Mammary epithelial cell (primary cell): ENCODE measurements around the gene MACROH2A1.

Experiments
- EZH2 ChIP-seq: IDR thresholded peaks from 2 replicates; pipeline ENCODE4 v1.6.1; 2012; ENCODE audit warnings: low read length, inconsistent platforms, borderline replicate concordance
- TF ChIP-seq, protein P1 (sequence below), 2 donors: IDR thresholded peaks in 1 of 2; conservative IDR thresholded peaks in 1 of 2; 2 replicates each; pipeline ENCODE4 v1.5.1; 2011 to 2012; ENCODE audit warnings: inconsistent platforms in 2 of 2, low read length in 2 of 2, mild to moderate bottlenecking in 2 of 2, control low read depth in 1 of 2, low read depth in 1 of 2; ENCODE audit not compliant: insufficient read depth in 1 of 2; ENCODE audit errors: extremely low read depth in 1 of 2

DNA sequence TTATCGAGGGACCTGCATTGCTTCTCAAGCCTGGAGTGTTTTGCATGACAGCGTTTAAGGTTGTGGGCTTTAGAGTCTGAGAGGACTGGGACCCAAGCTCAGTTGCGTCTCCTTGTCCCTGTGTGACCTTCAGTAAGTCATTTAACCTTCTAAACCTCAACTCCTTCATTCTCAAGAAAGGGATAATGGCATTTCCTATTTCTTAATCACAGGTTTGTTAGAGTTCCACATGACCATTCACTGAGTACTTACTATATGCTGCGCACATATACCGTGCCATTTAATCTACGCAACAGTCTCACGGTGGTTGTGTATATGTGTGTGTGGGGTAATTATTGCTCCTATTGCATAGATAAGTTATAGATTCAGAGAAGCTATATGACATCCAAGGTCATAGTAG lies 76.3 kb downstream of the MACROH2A1 start:
- TF ChIP-seq, protein P1, sequence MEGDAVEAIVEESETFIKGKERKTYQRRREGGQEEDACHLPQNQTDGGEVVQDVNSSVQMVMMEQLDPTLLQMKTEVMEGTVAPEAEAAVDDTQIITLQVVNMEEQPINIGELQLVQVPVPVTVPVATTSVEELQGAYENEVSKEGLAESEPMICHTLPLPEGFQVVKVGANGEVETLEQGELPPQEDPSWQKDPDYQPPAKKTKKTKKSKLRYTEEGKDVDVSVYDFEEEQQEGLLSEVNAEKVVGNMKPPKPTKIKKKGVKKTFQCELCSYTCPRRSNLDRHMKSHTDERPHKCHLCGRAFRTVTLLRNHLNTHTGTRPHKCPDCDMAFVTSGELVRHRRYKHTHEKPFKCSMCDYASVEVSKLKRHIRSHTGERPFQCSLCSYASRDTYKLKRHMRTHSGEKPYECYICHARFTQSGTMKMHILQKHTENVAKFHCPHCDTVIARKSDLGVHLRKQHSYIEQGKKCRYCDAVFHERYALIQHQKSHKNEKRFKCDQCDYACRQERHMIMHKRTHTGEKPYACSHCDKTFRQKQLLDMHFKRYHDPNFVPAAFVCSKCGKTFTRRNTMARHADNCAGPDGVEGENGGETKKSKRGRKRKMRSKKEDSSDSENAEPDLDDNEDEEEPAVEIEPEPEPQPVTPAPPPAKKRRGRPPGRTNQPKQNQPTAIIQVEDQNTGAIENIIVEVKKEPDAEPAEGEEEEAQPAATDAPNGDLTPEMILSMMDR (conservative IDR thresholded peaks at IDR 0.05 in 1 of 2, IDR thresholded peaks at IDR 0.05 in 1 of 2; ENCODE audit: extremely low read depth in 1 of 2, insufficient read depth in 1 of 2, low read depth in 1 of 2, low read length in 2 of 2), result no peak
- TF ChIP-seq EZH2, result no peak
